ENCODE measurements around the gene FBXL3.

The FBXL3 gene

DNA sequence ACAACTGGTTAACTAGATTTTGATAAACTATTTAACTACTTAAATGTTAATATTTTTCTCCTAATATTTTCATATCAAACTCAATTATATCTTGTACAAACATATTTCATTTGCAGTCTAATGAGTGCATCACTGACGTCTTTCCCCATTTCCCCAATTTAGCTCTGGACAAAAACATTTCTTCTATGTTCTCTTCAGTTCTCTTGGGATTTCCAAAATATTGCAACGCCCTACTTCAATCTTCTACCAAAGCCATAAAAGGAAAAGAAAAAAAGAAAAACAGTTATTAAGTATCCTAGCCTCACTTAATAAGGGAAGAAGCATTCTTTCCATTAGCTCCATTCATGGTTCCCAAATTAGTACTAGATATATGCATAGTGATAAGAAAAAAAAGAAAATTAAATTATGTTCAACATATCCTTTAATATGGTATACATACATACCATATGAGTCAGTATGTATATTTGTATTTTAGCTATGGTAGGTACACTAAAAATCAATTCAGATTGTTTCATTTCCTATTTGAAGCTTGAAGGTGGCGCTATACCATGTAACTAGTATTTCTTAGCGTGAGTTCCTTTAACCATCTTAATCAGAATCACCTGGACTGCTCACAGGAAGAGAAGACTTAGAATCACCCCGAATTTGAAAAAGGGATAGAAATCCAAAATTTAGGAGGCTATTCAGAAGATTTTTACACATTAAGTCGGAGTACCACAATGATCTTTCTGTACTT, 9.9 kb downstream of the FBXL3 start:
- Histone ChIP-seq H3K9ac (ENCODE audit: low read length) (no peak overlapping the region), H3K9me3 (ENCODE audit: insufficient read depth, low read depth, low read length) (no peaks in the 10 kb centered on the region), H4K12ac (ENCODE audit: low read depth, low read length) (no peak overlapping the region), H3K23ac (ENCODE audit: low read length) (no peak overlapping the region), H3K14ac (ENCODE audit: low read length) (no peak overlapping the region), H2BK12ac (ENCODE audit: low read length) (no peak overlapping the region), H2BK120ac (ENCODE audit: insufficient read depth, low read length, poor library complexity) (no peak overlapping the region), H4K91ac (ENCODE audit: low read depth, low read length) (no peak overlapping the region), H3K4me2 (ENCODE audit: low read length) (no peak overlapping the region), H3K79me1 (ENCODE audit: low read length) (no peaks in the 10 kb centered on the region), H3K4ac (ENCODE audit: low read depth, low read length) (no peak overlapping the region), H3K4me3 (ENCODE audit: low read depth, low read length) (no peak overlapping the region), H4K8ac (ENCODE audit: low read depth, low read length) (no peak overlapping the region), H3K27me3 (ENCODE audit: insufficient read depth, low read length) (no peaks in the 10 kb centered on the region), H3K4me1 (ENCODE audit: control insufficient read depth in 1 of 2, insufficient read depth in 2 of 2, low read length in 2 of 2) (peaks cover 0 to under 1% of the 10 kb centered on the region in 2 experiments), H3K36me3 (ENCODE audit: control insufficient read depth in 1 of 2, insufficient read depth in 2 of 2, low read length in 2 of 2) (peaks cover 6 to 22% of the 10 kb centered on the region in 2 experiments), H3K18ac (ENCODE audit: low read length) (no peak overlapping the region), H2AK5ac (ENCODE audit: low read length) (no peak overlapping the region), H2BK5ac (ENCODE audit: low read depth, low read length, poor library complexity) (no peak overlapping the region), H3K79me2 (ENCODE audit: control insufficient read depth, insufficient read depth, low read length, poor library complexity) (peaks cover 2% of the 10 kb centered on the region), H3K27ac (ENCODE audit: low read depth, low read length) (no peak overlapping the region), H2AFZ (ENCODE audit: insufficient read depth, low read length, poor library complexity) (no peak overlapping the region)
- WGBS (ENCODE audit: extremely low coverage, insufficient coverage, insufficient read length), result no CpG with 5 or more reads among the region's 6 CpGs
- no peak for DNase-seq

DNA sequence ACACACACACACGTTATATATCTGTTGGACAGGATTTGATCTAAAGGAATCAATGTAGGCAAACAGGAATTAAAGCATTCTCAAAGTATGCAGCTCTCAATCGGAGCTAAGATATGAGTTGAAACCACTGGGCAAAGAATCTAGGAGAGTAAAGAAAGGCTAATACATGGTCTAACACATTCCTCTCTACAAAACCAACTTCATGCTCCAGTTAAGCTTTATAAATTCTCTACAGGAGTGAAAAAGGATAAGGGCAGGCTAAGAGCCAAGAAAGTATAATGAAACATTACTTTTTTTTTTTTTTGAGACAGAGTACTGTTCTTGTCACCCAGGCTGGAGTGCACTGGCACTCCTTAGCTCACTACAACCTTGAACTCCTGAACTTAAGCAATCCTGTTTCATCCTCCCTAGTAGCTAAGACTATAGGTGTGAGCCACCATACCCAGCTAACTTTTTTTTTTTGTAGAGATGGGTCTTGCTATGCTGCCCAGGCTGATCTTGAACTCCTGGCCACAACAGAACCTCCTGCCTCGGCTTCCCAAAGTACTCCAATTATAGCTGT, 10.6 kb downstream of the FBXL3 start:
- Histone ChIP-seq H3K4me1 (ENCODE audit: control insufficient read depth in 1 of 2, insufficient read depth in 2 of 2, low read length in 2 of 2) (no peaks in the 10 kb centered on the region), H3K18ac (ENCODE audit: low read length) (no peak overlapping the region), H4K12ac (ENCODE audit: low read depth, low read length) (no peak overlapping the region), H3K27ac (ENCODE audit: low read depth, low read length) (no peak overlapping the region), H2AK5ac (ENCODE audit: low read length) (no peak overlapping the region), H2BK12ac (ENCODE audit: low read length) (no peak overlapping the region), H2BK5ac (ENCODE audit: low read depth, low read length, poor library complexity) (no peak overlapping the region), H3K4me3 (ENCODE audit: low read depth, low read length) (no peak overlapping the region), H3K9me3 (ENCODE audit: insufficient read depth, low read depth, low read length) (no peaks in the 10 kb centered on the region), H3K79me1 (ENCODE audit: low read length) (no peaks in the 10 kb centered on the region), H4K8ac (ENCODE audit: low read depth, low read length) (no peak overlapping the region), H3K36me3 (ENCODE audit: control insufficient read depth in 1 of 2, insufficient read depth in 2 of 2, low read length in 2 of 2) (peaks cover 8 to 23% of the 10 kb centered on the region in 2 experiments), H3K4me2 (ENCODE audit: low read length) (no peak overlapping the region), H2AFZ (ENCODE audit: insufficient read depth, low read length, poor library complexity) (no peak overlapping the region), H2BK120ac (ENCODE audit: insufficient read depth, low read length, poor library complexity) (no peak overlapping the region), H3K27me3 (ENCODE audit: insufficient read depth, low read length) (no peaks in the 10 kb centered on the region), H3K79me2 (ENCODE audit: control insufficient read depth, insufficient read depth, low read length, poor library complexity) (peaks cover 2% of the 10 kb centered on the region), H3K23ac (ENCODE audit: low read length) (no peak overlapping the region), H3K9ac (ENCODE audit: low read length) (no peak overlapping the region), H4K91ac (ENCODE audit: low read depth, low read length) (no peak overlapping the region), H3K14ac (ENCODE audit: low read length) (no peak overlapping the region), H3K4ac (ENCODE audit: low read depth, low read length) (peak overlapping the region; percentile 75)
- no CpG with 5 or more reads among the region's 3 CpGs for WGBS (ENCODE audit: extremely low coverage, insufficient coverage, insufficient read length)
- no peak for DNase-seq

DNA sequence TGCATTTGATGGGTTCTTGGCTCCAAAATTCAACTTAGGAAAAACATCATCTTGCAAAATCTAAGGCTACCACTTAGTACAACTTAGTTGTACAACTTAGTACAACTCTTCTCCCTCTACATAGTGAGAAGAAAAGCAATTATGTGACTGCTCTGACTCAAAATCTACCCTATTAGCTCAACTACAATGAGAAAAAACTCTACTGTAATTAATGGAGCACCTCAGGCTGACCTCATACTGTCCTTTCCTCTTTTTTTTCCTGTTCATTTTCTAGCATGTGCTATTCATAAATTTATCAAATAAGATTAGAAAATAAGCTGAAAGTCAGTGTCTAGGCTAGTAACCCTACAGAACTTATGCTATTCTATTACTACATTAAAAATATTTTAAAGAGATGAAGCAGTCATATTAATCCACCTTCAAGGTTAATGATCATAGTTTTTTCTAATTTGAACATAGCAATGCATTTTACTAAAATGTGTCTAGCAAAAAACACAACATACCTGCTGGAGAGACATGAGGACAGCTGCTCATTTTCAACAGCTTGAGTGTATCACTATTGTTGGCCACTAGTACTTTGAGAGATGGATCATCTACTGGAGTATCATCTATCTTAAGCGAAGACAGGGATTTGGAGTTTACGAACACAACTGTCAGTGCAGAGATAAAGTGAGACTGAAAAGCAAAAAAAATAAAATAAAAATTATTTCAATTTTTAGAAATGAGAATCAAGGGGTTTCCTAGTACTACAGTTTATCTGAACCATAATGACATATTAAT, 11.9 kb downstream of the FBXL3 start:
- no peaks in the 10 kb centered on the region for H3K9me3 ChIP-seq (ENCODE audit: insufficient read depth, low read depth, low read length)
- H2AFZ ChIP-seq (ENCODE audit: insufficient read depth, low read length, poor library complexity), result no peak overlapping the region
- H4K91ac ChIP-seq (ENCODE audit: low read depth, low read length), result no peak overlapping the region
- H3K4me1 ChIP-seq (ENCODE audit: control insufficient read depth in 1 of 2, insufficient read depth in 2 of 2, low read length in 2 of 2), result no peaks in the 10 kb centered on the region
- H3K14ac ChIP-seq (ENCODE audit: low read length), result no peak overlapping the region
- H3K9ac ChIP-seq (ENCODE audit: low read length), result no peak overlapping the region
- H3K4me3 ChIP-seq (ENCODE audit: low read depth, low read length), result no peak overlapping the region
- no peak overlapping the region for H4K8ac ChIP-seq (ENCODE audit: low read depth, low read length)
- H3K36me3 ChIP-seq (ENCODE audit: control insufficient read depth in 1 of 2, insufficient read depth in 2 of 2, low read length in 2 of 2), result peaks cover 13 to 31% of the 10 kb centered on the region in 2 experiments
- no peaks in the 10 kb centered on the region for H3K27me3 ChIP-seq (ENCODE audit: insufficient read depth, low read length)
- H3K79me2 ChIP-seq (ENCODE audit: control insufficient read depth, insufficient read depth, low read length, poor library complexity), result peaks cover 2% of the 10 kb centered on the region
- no peak overlapping the region for H2BK5ac ChIP-seq (ENCODE audit: low read depth, low read length, poor library complexity)
- no peak overlapping the region for H3K23ac ChIP-seq (ENCODE audit: low read length)
- no peak overlapping the region for H3K27ac ChIP-seq (ENCODE audit: low read depth, low read length)
- DNase-seq, result no peak
- WGBS (ENCODE audit: extremely low coverage, insufficient coverage, insufficient read length), result no CpG with 5 or more reads among the region's 2 CpGs
- no peak overlapping the region for H2BK12ac ChIP-seq (ENCODE audit: low read length)
- no peak overlapping the region for H3K4ac ChIP-seq (ENCODE audit: low read depth, low read length)
- H3K79me1 ChIP-seq (ENCODE audit: low read length), result no peaks in the 10 kb centered on the region
- H3K4me2 ChIP-seq (ENCODE audit: low read length), result no peak overlapping the region
- H4K12ac ChIP-seq (ENCODE audit: low read depth, low read length), result no peak overlapping the region
- H3K18ac ChIP-seq (ENCODE audit: low read length), result no peak overlapping the region
- no peak overlapping the region for H2BK120ac ChIP-seq (ENCODE audit: insufficient read depth, low read length, poor library complexity)
- no peak overlapping the region for H2AK5ac ChIP-seq (ENCODE audit: low read length)

DNA sequence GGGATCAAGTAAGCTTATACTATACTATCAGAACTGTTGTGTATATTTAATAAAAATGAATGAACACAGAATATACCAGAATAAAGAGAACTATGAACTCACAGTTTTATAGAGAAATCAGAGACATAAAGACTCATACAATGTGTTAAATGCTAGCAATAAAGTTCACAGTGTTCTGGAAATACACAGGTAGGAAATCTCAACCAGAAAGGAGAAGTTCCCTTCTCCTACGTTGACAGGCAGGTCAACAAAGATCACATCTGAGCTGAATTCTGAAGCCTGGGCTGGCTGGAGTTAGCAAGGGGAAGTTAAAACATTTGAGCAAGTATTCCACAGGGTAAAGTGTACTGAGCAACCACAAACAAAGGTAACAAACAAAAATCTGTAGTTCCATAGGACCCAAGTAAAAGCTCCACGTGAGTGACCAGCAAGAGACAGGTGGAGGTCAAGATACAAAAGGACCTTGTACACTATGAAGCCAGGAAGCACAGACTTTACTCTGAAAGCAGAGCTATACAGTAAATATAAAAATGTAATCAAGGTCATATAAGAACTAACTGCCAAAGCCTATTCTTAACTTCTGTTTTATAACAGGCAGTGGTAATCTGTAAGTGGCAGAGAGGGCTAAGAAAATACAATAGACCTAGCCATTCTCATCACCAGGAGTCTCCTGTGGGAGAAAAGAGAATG, 13.0 kb downstream of the FBXL3 start:
- no peak overlapping the region for H4K8ac ChIP-seq (ENCODE audit: low read depth, low read length)
- H4K12ac ChIP-seq (ENCODE audit: low read depth, low read length), result no peak overlapping the region
- H3K4me1 ChIP-seq (ENCODE audit: control insufficient read depth in 1 of 2, insufficient read depth in 2 of 2, low read length in 2 of 2), result no peaks in the 10 kb centered on the region
- H3K79me1 ChIP-seq (ENCODE audit: low read length), result no peaks in the 10 kb centered on the region
- no peak overlapping the region for H3K4me2 ChIP-seq (ENCODE audit: low read length)
- no peak overlapping the region for H3K18ac ChIP-seq (ENCODE audit: low read length)
- no peak overlapping the region for H2BK12ac ChIP-seq (ENCODE audit: low read length)
- no peak overlapping the region for H3K27ac ChIP-seq (ENCODE audit: low read depth, low read length)
- no peak overlapping the region for H3K14ac ChIP-seq (ENCODE audit: low read length)
- H4K91ac ChIP-seq (ENCODE audit: low read depth, low read length), result no peak overlapping the region
- no peaks in the 10 kb centered on the region for H3K27me3 ChIP-seq (ENCODE audit: insufficient read depth, low read length)
- H2BK5ac ChIP-seq (ENCODE audit: low read depth, low read length, poor library complexity), result no peak overlapping the region
- H2AK5ac ChIP-seq (ENCODE audit: low read length), result no peak overlapping the region
- DNase-seq, result no peak
- no peak overlapping the region for H2BK120ac ChIP-seq (ENCODE audit: insufficient read depth, low read length, poor library complexity)
- H3K9me3 ChIP-seq (ENCODE audit: insufficient read depth, low read depth, low read length), result no peaks in the 10 kb centered on the region
- H3K4me3 ChIP-seq (ENCODE audit: low read depth, low read length), result no peak overlapping the region
- no CpG with 5 or more reads among the region's 2 CpGs for WGBS (ENCODE audit: extremely low coverage, insufficient coverage, insufficient read length)
- H3K36me3 ChIP-seq (ENCODE audit: control insufficient read depth in 1 of 2, insufficient read depth in 2 of 2, low read length in 2 of 2), result peaks cover 17 to 33% of the 10 kb centered on the region in 2 experiments
- no peak overlapping the region for H3K23ac ChIP-seq (ENCODE audit: low read length)
- peaks cover 2% of the 10 kb centered on the region for H3K79me2 ChIP-seq (ENCODE audit: control insufficient read depth, insufficient read depth, low read length, poor library complexity)
- no peak overlapping the region for H3K4ac ChIP-seq (ENCODE audit: low read depth, low read length)
- no peak overlapping the region for H3K9ac ChIP-seq (ENCODE audit: low read length)
- H2AFZ ChIP-seq (ENCODE audit: insufficient read depth, low read length, poor library complexity), result no peak overlapping the region
